GM18870 (cell line): ENCODE measurements around the gene HNRNPF.
A peak's percentile ranks its signal among the peaks of the same experiment; 100 is the strongest.
"Not testable (repeated sequence)": the region's sequence is repeated elsewhere in the genome, so short reads cannot be mapped to it uniquely, and the experiment has no call there.

Experiments
- ATAC-seq: cut with Tn5 transposase; IDR thresholded peaks from one replicate; pipeline ENCODE4 v1.9.1; 2021; ENCODE audit warnings: moderate library complexity; ENCODE audit not compliant: unreplicated experiment

The HNRNPF gene

GRCh38 chr10:43408710-43409384 lies at the start of gene HNRNPF:
Gene HNRNPF (minus strand): TSS chr10:43409186. CDS start chr10:43387884, 21,302 bp downstream.
- ATAC-seq, result peak; percentile 48

- no peak for ATAC-seq
Observed at GRCh38 chr10:43458227-43458626, 49.2 kb upstream of the HNRNPF start.

- not testable (repeated sequence) for ATAC-seq
Observed at GRCh38 chr10:43456561-43456960, 47.6 kb upstream of the HNRNPF start.

- ATAC-seq, result not testable (repeated sequence)
Observed at GRCh38 chr10:43454025-43454424, 45.0 kb upstream of the HNRNPF start.

GRCh38 chr10:43453266-43453831 lies 44.4 kb upstream of the HNRNPF start:
- peak; percentile 34 for ATAC-seq

GRCh38 chr10:43452356-43452914 lies 43.4 kb upstream of the HNRNPF start:
- peak; percentile 2 for ATAC-seq

- no peak for ATAC-seq
Observed at GRCh38 chr10:43448742-43449141, 39.8 kb upstream of the HNRNPF start.

GRCh38 chr10:43446219-43447017 lies 37.4 kb upstream of the HNRNPF start:
- ATAC-seq, result not testable (repeated sequence)

GRCh38 chr10:43444897-43445466 lies 36.0 kb upstream of the HNRNPF start:
- no peak for ATAC-seq

- no peak for ATAC-seq
Observed at GRCh38 chr10:43444323-43444722, 35.3 kb upstream of the HNRNPF start.

- no peak for ATAC-seq
Observed at GRCh38 chr10:43440463-43441134, 31.6 kb upstream of the HNRNPF start.

- ATAC-seq, result no peak
Observed at GRCh38 chr10:43437141-43437870, 28.3 kb upstream of the HNRNPF start.

- ATAC-seq, result peak; percentile 96
Observed at GRCh38 chr10:43436291-43437140, 27.5 kb upstream of the HNRNPF start, which contains the start of gene ZNF487. Gene ZNF487 (plus strand): TSS chr10:43437111. CDS start chr10:43475814, 38,703 bp downstream.

GRCh38 chr10:43430926-43431663 lies 22.1 kb upstream of the HNRNPF start:
- no peak for ATAC-seq

- ATAC-seq, result peak; percentile 91
Observed at GRCh38 chr10:43427166-43427825, 18.3 kb upstream of the HNRNPF start.

- ATAC-seq, result not testable (repeated sequence)
Observed at GRCh38 chr10:43426476-43426875, 17.5 kb upstream of the HNRNPF start.

GRCh38 chr10:43424416-43424815 lies 15.4 kb upstream of the HNRNPF start:
- ATAC-seq, result no peak

GRCh38 chr10:43421944-43422343 lies 13.0 kb upstream of the HNRNPF start:
- ATAC-seq, result not testable (repeated sequence)
